HG03039 (cell line): ENCODE results near the gene CLIC3.

ENCODE experiments used
- ATAC-seq: cut with Tn5 transposase; IDR thresholded peaks from one replicate; pipeline ENCODE4 v1.9.1; 2021; ENCODE audit warnings: mild to moderate bottlenecking, moderate library complexity; ENCODE audit not compliant: unreplicated experiment

Gene CLIC3

GRCh38 chr9:137018761-137019559, 22.6 kb upstream of the CLIC3 start:
- no peak for ATAC-seq

- no peak for ATAC-seq
Observed at GRCh38 chr9:137017791-137018497, 21.6 kb upstream of the CLIC3 start.

- no peak for ATAC-seq
Observed at GRCh38 chr9:137017071-137017470, 20.7 kb upstream of the CLIC3 start.

- ATAC-seq = no peak
Observed at GRCh38 chr9:137016436-137016835, 20.1 kb upstream of the CLIC3 start.

DNA sequence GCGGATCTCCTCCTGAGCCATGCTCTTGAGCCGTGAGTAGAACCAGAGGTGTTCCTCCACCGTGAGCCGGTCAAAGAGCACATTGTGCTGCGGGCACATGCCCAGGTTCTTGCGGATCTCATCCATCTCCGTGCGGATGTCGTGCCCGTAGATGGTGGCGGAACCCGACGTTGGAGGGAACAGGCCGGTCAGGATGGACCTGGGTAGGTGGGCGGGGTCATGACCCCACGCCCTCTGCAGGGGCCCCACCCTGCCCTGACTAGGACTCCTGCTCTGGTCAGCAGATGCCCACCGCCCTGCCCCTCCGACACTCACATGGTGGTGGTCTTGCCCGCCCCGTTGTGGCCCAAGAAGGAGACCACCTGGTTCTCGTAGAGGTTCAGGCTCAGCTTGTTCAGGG, 19.6 kb upstream of the CLIC3 start:
- no peak for ATAC-seq

DNA sequence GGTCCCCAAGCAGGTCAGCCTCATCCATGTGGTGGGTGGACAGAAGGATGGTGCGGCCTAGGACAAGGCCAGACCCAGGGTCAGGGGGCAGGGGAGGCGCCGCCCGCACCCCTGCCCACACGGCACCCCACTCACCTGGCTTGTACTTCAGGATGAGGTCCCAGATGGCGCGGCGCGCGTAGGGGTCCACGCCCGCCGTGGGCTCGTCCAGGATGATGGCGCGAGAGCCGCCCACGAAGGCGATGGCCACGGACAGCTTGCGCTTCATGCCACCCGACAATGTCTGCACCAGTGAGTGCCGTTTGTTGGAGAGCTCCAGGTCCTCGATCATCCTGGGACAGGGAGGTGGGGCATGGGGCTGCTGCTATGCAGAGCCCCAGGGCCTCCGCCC, 19.2 kb upstream of the CLIC3 start:
- ATAC-seq = no peak

DNA sequence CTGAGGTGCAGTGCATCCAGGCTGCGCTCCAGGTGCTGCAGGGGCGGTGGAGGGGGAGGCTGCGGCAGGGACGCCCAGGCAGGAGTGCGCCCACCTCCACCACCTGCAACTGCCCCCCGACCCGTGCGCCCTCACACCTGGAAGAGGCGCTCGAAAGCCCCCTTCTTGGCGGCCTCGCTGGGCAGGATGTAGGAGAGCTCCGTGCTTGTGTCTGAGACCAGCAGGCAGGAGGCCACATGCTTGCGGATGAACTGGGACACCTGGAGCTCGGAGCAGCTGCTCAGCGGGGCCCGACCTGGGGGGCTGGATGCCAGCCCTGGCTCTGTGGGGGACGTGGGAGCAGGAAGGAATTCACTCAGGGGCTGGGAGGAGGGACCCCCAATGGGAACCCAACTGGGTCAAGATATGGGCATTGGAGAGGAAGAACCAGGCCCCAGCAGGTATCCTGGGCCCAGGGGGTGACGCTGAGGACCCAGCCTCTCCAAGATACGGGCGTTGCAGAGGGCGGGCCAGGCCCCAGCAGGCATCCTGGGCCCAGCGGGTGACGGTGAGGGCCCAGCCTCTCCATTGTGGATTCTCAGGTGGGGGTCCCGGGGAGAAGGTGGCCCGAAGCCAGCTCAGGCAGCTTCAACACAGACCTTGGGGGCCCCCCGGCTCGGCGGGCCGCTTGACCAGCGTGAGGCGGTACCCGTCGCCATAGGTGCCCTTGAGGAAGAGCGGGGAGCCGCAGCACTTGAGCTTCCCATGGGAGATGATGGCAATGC, 18.6 kb upstream of the CLIC3 start:
- no peak for ATAC-seq

GRCh38 chr9:137014166-137014565, 17.8 kb upstream of the CLIC3 start:
- ATAC-seq = no peak

- no peak for ATAC-seq
Observed at GRCh38 chr9:137013571-137013940, 17.2 kb upstream of the CLIC3 start.

GRCh38 chr9:137012694-137013570, 16.6 kb upstream of the CLIC3 start:
- no peak for ATAC-seq

GRCh38 chr9:137011907-137012675, 15.7 kb upstream of the CLIC3 start:
- no peak for ATAC-seq

DNA sequence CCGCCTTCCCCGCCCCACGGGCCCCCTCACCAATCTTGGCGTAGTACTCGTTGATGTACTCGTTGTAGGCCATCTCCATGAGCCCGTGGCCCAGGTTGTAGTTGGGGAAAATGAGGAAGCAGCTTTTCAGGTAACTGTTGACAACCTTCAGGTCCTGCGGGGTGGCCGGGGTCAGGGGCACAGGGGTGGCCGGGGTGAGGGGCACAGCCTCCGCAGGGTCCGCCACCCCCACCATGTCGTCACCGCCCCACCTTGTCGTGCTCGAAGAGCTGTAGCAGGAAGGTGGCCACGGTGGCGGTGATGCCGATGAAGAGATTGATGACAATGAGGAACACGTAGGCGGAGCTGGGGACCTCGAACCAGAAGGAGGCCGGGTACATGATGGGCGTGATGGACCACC, 14.8 kb upstream of the CLIC3 start:
- no peak for ATAC-seq

DNA sequence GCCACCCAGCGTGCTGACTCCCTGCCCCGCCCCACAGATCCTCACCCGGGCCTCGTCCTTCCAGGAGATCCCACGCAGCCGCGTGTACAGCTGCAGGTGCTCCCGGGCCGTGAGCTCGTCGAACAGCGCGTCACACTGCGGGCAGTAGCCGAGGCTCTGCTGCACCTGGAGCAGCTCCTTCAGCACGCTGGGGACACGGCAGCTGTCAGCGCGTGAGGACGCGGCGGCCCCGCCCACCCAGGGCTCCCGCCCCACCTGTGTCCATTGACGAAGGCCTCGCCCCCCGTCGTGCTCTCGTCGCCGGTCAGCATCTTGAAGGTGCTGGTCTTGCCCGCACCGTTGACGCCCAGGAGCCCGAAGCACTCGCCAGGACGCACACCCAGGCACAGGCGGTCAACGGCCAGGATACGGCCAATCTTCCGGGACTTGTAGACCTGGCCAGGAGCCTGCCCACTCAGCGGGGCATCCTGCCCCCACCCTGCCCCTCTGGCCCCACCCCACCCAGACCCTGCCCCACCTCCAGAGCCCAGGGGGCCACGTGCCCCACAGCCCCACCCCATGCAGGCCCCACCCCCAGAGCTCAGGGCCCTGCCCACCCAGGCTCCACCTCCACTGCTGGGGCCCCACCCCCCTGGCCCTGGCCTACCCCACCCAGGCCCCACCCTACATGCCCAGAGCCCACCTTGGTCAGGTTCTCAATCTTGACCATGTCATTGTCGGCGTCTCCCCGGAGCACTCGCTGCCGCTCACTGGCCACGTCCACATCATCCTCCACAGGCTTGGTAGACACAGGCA, 13.8 kb upstream of the CLIC3 start:
- no peak for ATAC-seq

DNA sequence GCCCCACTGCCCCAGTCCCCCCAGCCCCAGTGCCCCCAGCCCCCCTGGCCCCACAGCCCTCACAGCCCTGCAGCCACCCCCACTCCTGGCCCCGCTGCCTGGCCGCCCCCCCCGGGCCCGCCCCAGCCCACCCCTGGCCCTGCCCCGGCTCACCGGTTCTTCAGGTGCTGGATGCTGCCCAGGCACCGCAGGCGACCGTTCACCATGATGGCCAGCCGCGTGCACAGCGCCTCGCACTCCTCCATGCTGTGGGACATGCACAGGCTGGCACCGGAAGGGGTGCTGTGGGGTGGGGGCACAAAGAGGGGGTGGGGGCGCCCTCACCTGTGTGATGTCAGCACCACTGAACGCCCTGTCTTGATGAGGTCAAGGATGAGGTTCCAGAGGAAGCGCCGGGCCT, 12.8 kb upstream of the CLIC3 start:
- ATAC-seq = no peak

GRCh38 chr9:137008312-137008711, 11.9 kb upstream of the CLIC3 start:
- no peak for ATAC-seq

- ATAC-seq = no peak
Observed at GRCh38 chr9:137007816-137008270, 11.5 kb upstream of the CLIC3 start.

DNA sequence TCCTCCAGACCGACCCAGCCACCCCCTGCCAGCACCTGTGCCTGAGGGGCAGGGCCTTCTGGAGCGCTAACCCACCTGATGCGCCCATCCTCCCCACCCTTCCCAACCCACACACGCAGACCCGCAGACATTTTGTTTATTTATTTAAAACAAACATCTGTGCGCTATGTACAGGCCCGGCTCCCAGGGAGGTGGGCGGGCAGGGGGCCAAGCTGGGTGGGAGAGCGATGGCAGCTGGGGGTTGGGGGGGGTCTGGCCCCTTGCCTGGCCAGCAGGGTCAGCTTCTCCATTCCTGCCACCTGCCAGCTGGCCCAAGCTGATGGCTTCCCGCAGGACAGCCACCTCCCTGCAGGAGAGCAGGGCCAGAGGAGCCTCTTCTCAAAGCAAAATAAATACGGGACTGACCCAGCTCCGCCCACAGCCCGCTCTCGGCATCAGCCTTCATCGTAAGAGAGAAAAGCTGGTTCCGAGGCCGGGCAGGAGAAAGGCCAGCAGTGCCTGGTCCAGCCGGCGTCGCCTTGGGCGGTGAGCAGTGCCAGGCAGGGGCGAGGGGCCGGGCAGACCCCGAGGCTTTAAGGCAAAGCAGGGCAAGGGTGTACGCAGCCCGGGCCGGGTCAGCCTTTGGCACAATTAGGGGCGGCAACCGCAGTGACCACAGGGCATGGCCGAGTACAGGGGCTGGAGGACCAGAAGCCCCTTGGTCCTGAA, 10.9 kb upstream of the CLIC3 start:
- no peak for ATAC-seq
